ENCODE measurements around the gene LARP7.

Gene LARP7

DNA sequence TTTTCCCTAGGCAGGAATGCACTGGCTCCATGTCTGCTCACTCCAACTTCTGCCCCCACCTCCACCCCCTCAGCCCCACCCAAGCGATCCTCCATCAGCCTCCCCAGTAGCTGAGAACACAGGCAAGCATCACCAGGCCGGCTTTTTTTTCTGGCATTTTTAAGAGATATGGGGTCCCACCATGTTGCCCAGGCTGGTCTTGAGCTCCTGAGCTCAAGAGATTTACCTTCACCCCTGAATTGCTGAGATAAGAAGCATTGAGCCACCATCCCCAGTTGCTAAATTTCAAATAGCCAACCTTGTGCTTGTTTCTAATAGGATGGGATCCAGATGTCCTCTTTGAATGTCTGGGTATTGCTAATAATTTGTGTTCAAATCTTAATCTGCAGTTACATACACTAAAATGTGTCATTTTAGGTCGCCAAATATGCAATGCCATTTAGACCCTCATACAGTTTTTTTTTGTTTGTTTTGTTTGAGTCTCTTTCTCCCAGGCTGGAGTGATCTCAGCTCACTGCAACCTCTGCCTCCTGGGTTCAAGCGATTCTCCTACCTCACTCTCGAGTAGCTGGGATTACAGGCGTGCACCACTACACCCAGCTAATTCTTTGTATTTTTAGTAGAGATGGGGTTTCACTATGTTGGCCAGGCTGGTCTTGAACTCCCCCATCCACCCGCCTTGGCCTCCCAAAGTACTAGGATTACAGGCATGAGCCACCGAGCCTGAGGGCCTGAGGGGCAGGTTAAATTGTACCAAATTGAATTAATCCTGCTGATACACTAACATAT lies 8.8 kb downstream of the LARP7 start:
- H3K4me3 ChIP-seq (ENCODE audit: control insufficient read depth, low read depth, low read length), result no peak overlapping the region

GRCh38 chr4:112646632-112647537 lies 9.9 kb downstream of the LARP7 start:
- no peak overlapping the region for H3K4me3 ChIP-seq (ENCODE audit: control insufficient read depth, low read depth, low read length)
- TF ChIP-seq, protein P1, sequence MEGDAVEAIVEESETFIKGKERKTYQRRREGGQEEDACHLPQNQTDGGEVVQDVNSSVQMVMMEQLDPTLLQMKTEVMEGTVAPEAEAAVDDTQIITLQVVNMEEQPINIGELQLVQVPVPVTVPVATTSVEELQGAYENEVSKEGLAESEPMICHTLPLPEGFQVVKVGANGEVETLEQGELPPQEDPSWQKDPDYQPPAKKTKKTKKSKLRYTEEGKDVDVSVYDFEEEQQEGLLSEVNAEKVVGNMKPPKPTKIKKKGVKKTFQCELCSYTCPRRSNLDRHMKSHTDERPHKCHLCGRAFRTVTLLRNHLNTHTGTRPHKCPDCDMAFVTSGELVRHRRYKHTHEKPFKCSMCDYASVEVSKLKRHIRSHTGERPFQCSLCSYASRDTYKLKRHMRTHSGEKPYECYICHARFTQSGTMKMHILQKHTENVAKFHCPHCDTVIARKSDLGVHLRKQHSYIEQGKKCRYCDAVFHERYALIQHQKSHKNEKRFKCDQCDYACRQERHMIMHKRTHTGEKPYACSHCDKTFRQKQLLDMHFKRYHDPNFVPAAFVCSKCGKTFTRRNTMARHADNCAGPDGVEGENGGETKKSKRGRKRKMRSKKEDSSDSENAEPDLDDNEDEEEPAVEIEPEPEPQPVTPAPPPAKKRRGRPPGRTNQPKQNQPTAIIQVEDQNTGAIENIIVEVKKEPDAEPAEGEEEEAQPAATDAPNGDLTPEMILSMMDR (IDR thresholded peaks at IDR 0.05; ENCODE audit: control insufficient read depth, insufficient read depth, low read depth, low read length, missing control alignments), result no peak
- no peak for DNase-seq (ENCODE audit: low read depth)

More for the DNA sequence above, 8.8 kb downstream of the LARP7 start:
- TF ChIP-seq, protein P1 (IDR thresholded peaks at IDR 0.05; ENCODE audit: control insufficient read depth, insufficient read depth, low read depth, low read length, missing control alignments), result no peak
- no peak for DNase-seq (ENCODE audit: low read depth)

DNA sequence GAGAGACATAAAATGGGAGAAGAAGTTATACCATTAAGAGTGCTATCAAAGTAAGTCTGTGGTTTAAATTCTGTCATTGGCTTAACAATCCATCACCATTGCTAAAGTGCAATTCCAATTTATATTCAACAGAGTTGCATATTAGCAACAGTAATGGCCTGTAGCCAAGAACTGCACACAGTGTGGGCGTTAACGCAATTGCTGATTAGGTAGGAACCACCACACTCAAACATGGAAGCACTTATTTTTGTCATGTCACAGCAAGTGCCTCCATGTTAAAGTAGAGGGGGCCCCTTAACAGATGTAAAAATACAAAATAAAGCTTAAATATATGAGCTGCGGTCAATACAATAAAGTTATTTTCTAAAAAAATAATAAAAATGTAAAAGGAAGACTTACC lies 10.8 kb downstream of the LARP7 start:
- TF ChIP-seq, protein P1 (IDR thresholded peaks at IDR 0.05; ENCODE audit: control insufficient read depth, insufficient read depth, low read depth, low read length, missing control alignments), result no peak
- H3K4me3 ChIP-seq (ENCODE audit: control insufficient read depth, low read depth, low read length), result no peak overlapping the region
- DNase-seq (ENCODE audit: low read depth), result no peak

DNA sequence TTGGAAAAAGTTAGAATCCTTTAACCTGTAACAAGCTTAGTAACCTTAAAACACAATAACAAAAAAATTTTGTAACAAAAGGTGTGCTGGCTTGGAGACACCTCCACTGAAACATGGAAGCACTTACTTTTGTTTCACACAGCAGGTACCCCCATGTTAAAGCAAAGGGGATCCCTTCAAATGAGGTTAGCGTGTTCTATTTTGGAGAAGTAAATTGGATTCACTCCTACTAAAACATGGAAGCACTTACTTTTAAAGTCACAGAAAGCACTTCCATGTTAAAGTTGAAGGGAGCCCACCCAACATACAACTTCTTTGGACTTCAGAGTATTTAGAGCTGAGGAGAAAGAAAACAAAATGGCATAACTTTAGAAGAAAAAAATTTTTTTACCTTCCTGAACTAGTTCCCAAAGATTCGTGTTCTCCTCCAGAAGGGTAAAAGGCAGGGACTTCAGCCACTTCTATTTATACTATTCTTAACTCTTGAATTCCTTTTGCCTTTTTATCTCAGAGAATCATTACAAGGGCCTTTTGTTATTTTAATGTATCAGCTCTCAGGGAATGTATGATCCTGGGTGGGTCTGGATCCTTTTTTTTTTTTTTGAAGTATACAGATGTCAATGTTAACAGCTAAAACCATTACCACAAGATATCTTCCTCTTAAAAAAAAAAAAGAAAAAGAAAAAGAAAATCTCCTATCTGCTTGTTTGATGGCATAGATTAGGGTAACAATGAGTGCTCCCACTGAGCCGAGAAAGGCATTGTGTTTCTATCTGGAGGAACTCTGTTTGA lies 11.5 kb downstream of the LARP7 start:
- no peak for DNase-seq (ENCODE audit: low read depth)
- TF ChIP-seq, protein P1 (IDR thresholded peaks at IDR 0.05; ENCODE audit: control insufficient read depth, insufficient read depth, low read depth, low read length, missing control alignments), result no peak
- H3K4me3 ChIP-seq (ENCODE audit: control insufficient read depth, low read depth, low read length), result no peak overlapping the region

- H3K4me3 ChIP-seq (ENCODE audit: control insufficient read depth, low read depth, low read length), result no peak overlapping the region
- TF ChIP-seq, protein P1 (IDR thresholded peaks at IDR 0.05; ENCODE audit: control insufficient read depth, insufficient read depth, low read depth, low read length, missing control alignments), result no peak
- DNase-seq (ENCODE audit: low read depth), result no peak
These were observed 12.1 kb downstream of the LARP7 start for GRCh38 chr4:112649055-112649408.

DNA sequence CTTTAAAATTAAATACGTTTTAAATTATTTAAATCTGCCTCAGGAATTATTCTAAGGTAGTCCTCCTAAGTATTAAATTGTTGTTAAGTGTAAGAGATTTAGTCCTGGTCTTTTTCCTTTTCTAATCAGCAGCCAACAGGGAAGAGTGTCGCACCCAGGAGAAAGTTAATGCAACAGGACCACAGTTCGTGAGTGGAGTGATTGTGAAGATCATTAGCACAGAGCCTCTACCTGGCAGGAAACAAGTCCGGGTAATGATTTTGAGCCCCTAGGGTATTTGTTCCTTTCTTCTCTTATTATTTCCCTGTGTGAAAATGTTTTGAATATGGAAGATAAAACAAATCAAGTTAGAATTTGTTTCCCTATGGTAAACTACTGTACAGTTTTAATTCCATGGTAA lies 13.4 kb downstream of the LARP7 start:
- H3K4me3 ChIP-seq (ENCODE audit: control insufficient read depth, low read depth, low read length), result no peak overlapping the region

More for the DNA sequence above, 13.4 kb downstream of the LARP7 start:
- TF ChIP-seq, protein P1 (IDR thresholded peaks at IDR 0.05; ENCODE audit: control insufficient read depth, insufficient read depth, low read depth, low read length, missing control alignments), result no peak
- no peak for DNase-seq (ENCODE audit: low read depth)

Data from AG09309 (cell line).